K562 (cell line): ENCODE measurements around the gene HOMEZ. TPM values are rescaled to one million over a fixed set of nuclear protein-coding genes. Genes with fewer than 3 reads are reported as not detected.
A peak's percentile ranks its signal among the peaks of the same experiment; 100 is the strongest.

ENCODE experiments used
- BACH1 ChIP-seq: fragments of 200-800 bp; sonication (Bioruptor generic); IDR thresholded peaks from 2 replicates; pipeline ENCODE4 v1.6.1; 2016; ENCODE audit warnings: missing genetic modification characterization, missing compliant biosample characterization
- DMBX1 ChIP-seq: fragments of 250-450 bp; sonication (Bioruptor Pico); IDR thresholded peaks from 2 replicates; pipeline ENCODE4 v1.8.0; 2022; ENCODE audit warnings: inconsistent platforms, mild to moderate bottlenecking, moderate library complexity, borderline replicate concordance
- EZH2 ChIP-seq: IDR thresholded peaks from 2 replicates; pipeline ENCODE4 v1.6.1; 2012; ENCODE audit warnings: low read depth, mild to moderate bottlenecking, inconsistent platforms, low read length, borderline replicate concordance
- FOS ChIP-seq: IDR thresholded peaks from 3 replicates; pipeline ENCODE4 v1.6.1; 2011; ENCODE audit not compliant: insufficient read length; ENCODE audit errors: extremely low read depth
- FOXA3 ChIP-seq, 2 experiments: fragments of 450-650 bp in 1 of 2; sonication (generic) in 1 of 2; formaldehyde crosslinking; IDR thresholded peaks in 1 of 2; conservative IDR thresholded peaks in 1 of 2; 2 replicates each; pipeline versions ENCODE4 v1.4.0 to v1.8.0; 2020 to 2022; ENCODE audit warnings: mild to moderate bottlenecking in 2 of 2, missing genetic modification reagents in 1 of 2
- KAT7 ChIP-seq: sonication (generic); formaldehyde crosslinking; IDR thresholded peaks from 2 replicates; pipeline ENCODE4 v1.8.0; 2022; ENCODE audit warnings: missing genetic modification reagents, mild to moderate bottlenecking, borderline replicate concordance
- KDM5B ChIP-seq: fragments of 200-600 bp; sonication (generic); IDR thresholded peaks from 2 replicates; pipeline ENCODE4 v1.6.1; 2012; ENCODE audit warnings: low read depth, mild to moderate bottlenecking, moderate library complexity, low read length, control low read depth, inconsistent platforms; ENCODE audit not compliant: insufficient replicate concordance
- MEF2A ChIP-seq: IDR thresholded peaks from 2 replicates; pipeline ENCODE4 v1.6.1; 2011; ENCODE audit warnings: low read depth, mild to moderate bottlenecking, low read length, moderate library complexity; ENCODE audit not compliant: control insufficient read depth
- NCOA4 ChIP-seq: fragments of 450-650 bp; IDR thresholded peaks from 2 replicates; pipeline ENCODE4 v1.6.1; 2018; ENCODE audit warnings: mild to moderate bottlenecking; ENCODE audit not compliant: partially characterized antibody
- NFIC ChIP-seq: fragments of 450-650 bp; IDR thresholded peaks from 2 replicates; pipeline ENCODE4 v1.6.1; 2017; ENCODE audit warnings: mild to moderate bottlenecking, inconsistent platforms
- NR2F6 ChIP-seq: fragments of 450-650 bp; formaldehyde crosslinking; IDR thresholded peaks from 2 replicates; pipeline ENCODE4 v1.4.0; 2020; ENCODE audit warnings: mild to moderate bottlenecking
- PCBP1 ChIP-seq: fragments of 200-400 bp; formaldehyde crosslinking; IDR thresholded peaks from 2 replicates; pipeline ENCODE4 v1.6.1; 2018; ENCODE audit warnings: mild to moderate bottlenecking, low read depth, low read length; ENCODE audit not compliant: poor library complexity, severe bottlenecking
- PHF8 ChIP-seq: fragments of 200-600 bp; sonication (generic); IDR thresholded peaks from 2 replicates; pipeline ENCODE4 v1.6.1; 2012; ENCODE audit warnings: mixed run types, mild to moderate bottlenecking, inconsistent platforms, low read length, moderate library complexity, borderline replicate concordance
- POLR2A ChIP-seq: fragments of 450-650 bp; conservative IDR thresholded peaks from 2 replicates; pipeline ENCODE4 v1.6.1; 2016
- RBM34 ChIP-seq: fragments of 200-400 bp; formaldehyde crosslinking; IDR thresholded peaks from 2 replicates; pipeline ENCODE4 v1.6.1; 2018; ENCODE audit warnings: low read length, borderline replicate concordance; ENCODE audit not compliant: insufficient read depth
- SMAD4 ChIP-seq: fragments of 250-450 bp; sonication (Bioruptor Pico); conservative IDR thresholded peaks from 2 replicates; pipeline ENCODE4 v1.8.0; 2021; ENCODE audit warnings: inconsistent platforms, mild to moderate bottlenecking, moderate library complexity
- SUPT5H ChIP-seq: fragments of 450-650 bp; IDR thresholded peaks from 2 replicates; pipeline ENCODE4 v1.6.1; 2016
- ZBTB11 ChIP-seq, 3 experiments: fragments of 200-800 bp in 1 of 3; fragments of 250-450 bp in 1 of 3; fragments of 450-650 bp in 1 of 3; sonication (Bioruptor Pico) in 1 of 3; sonication (Bioruptor generic) in 1 of 3; formaldehyde crosslinking in 1 of 3; IDR thresholded peaks; 2 replicates each; pipeline versions ENCODE4 v1.6.1 to v1.8.0; 2016 to 2022; ENCODE audit warnings: mild to moderate bottlenecking in 2 of 3, missing genetic modification characterization in 2 of 3, missing compliant biosample characterization in 1 of 3, moderate library complexity in 1 of 3
- ZEB2 ChIP-seq: fragments of 450-650 bp; IDR thresholded peaks from 2 replicates; pipeline ENCODE4 v1.6.1; 2016
- ZNF184 ChIP-seq: sonication (generic); formaldehyde crosslinking; IDR thresholded peaks from 2 replicates; pipeline ENCODE4 v1.5.0; 2020; ENCODE audit warnings: missing genetic modification reagents
- polyA plus RNA-seq, 8 experiments: library from polyadenylated mRNA; depleted of rRNA in 4 of 8; stranded (reverse) in 5 of 8; unstranded in 3 of 8; fragments of >200 nt; fragmentation: Nextera tagmentation in 2 of 8; fragmentation: Illumina TruSeq in 1 of 8; extraction: Ambion mirVana in 2 of 8; extraction: Trizol in 1 of 8; gene quantifications; 2 replicates each; pipeline versions ENCODE4 v1.2.1 to v1.2.3, GENCODE V29; 2011 to 2014; ENCODE audit warnings: inconsistent platforms in 1 of 8, missing spikeins in 1 of 8
- total RNA-seq, 7 experiments: library from RNA; depleted of rRNA in 6 of 7; stranded (reverse); fragments of >200 nt in 6 of 7; fragmentation: Illumina TruSeq in 2 of 7; extraction: Trizol in 2 of 7; gene quantifications; 2 replicates each; pipeline versions ENCODE4 v1.2.1 to v1.2.3, GENCODE V29; 2011 to 2021; ENCODE audit warnings: low replicate concordance in 1 of 7
- TF ChIP-seq, protein P1 (sequence below): fragments of 250-450 bp; sonication (Bioruptor Pico); IDR thresholded peaks from 2 replicates; pipeline ENCODE4 v1.9.0; 2021; ENCODE audit warnings: mild to moderate bottlenecking, inconsistent platforms
- TF ChIP-seq, protein P2 (sequence below): fragments of 450-650 bp; IDR thresholded peaks from 2 replicates; pipeline ENCODE4 v1.6.1; 2016

Gene HOMEZ
- total and polyA plus RNA-seq, 9 of the 15 experiments (the other 6 are each of a cell fraction or from before 2014, with no cell fraction given): 3.0 to 30.2 (median 16.9) TPM

- TF ChIP-seq SMAD4 (no peak; the same call in 1 of the 2 replicates), POLR2A (0 out of 2 replicates have a peak, but pooled peaks have one; percentile 29), BACH1 (tag) (no peak), ZBTB11 (CRISPR knock-in tag; IDR thresholded peaks at IDR 0.05) (peak in 1 of 3 experiments; percentile 19; a peak in 1 of 6 replicates), NFIC (0 out of 2 replicates have a peak, but pooled peaks have one; percentile 2), MEF2A (no peak), NCOA4 (peak; percentile 20), ZEB2 (0 out of 2 replicates have a peak, but pooled peaks have one; percentile 10), PHF8 (no peak), KAT7 (CRISPR knock-in tag) (0 out of 2 replicates have a peak, but pooled peaks have one; percentile 10), ZNF184 (CRISPR knock-in tag) (no peak), KDM5B (peak; percentile 36), FOS (no peak), DMBX1 (CRISPR knock-in tag) (no peak), RBM34 (no peak), EZH2 (no peak), FOXA3 (CRISPR knock-in tag; conservative IDR thresholded peaks at IDR 0.05 in 1 of 2, IDR thresholded peaks at IDR 0.05 in 1 of 2) (0 out of 4 replicates have a peak, but pooled peaks of 1 of the 2 experiments have one; percentile 39), NR2F6 (CRISPR knock-in tag) (0 out of 2 replicates have a peak, but pooled peaks have one; percentile 11), SUPT5H (0 out of 2 replicates have a peak, but pooled peaks have one; percentile 21), PCBP1 (no peak)
- TF ChIP-seq, protein P1, sequence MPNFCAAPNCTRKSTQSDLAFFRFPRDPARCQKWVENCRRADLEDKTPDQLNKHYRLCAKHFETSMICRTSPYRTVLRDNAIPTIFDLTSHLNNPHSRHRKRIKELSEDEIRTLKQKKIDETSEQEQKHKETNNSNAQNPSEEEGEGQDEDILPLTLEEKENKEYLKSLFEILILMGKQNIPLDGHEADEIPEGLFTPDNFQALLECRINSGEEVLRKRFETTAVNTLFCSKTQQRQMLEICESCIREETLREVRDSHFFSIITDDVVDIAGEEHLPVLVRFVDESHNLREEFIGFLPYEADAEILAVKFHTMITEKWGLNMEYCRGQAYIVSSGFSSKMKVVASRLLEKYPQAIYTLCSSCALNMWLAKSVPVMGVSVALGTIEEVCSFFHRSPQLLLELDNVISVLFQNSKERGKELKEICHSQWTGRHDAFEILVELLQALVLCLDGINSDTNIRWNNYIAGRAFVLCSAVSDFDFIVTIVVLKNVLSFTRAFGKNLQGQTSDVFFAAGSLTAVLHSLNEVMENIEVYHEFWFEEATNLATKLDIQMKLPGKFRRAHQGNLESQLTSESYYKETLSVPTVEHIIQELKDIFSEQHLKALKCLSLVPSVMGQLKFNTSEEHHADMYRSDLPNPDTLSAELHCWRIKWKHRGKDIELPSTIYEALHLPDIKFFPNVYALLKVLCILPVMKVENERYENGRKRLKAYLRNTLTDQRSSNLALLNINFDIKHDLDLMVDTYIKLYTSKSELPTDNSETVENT (CRISPR knock-in tag): 0 out of 2 replicates have a peak, but pooled peaks have one; percentile 20
- TF ChIP-seq, protein P2, sequence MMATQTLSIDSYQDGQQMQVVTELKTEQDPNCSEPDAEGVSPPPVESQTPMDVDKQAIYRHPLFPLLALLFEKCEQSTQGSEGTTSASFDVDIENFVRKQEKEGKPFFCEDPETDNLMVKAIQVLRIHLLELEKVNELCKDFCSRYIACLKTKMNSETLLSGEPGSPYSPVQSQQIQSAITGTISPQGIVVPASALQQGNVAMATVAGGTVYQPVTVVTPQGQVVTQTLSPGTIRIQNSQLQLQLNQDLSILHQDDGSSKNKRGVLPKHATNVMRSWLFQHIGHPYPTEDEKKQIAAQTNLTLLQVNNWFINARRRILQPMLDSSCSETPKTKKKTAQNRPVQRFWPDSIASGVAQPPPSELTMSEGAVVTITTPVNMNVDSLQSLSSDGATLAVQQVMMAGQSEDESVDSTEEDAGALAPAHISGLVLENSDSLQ: peak; percentile 58
These were observed 14.8 kb upstream of the HOMEZ start (continued) for GRCh38 chr14:23300687-23301223.
